GM12891 (cell line): ENCODE results near the gene USP32.

Experiments used
- PAX5 ChIP-seq: IDR thresholded peaks from 2 replicates; pipeline ENCODE4 v1.6.1; 2011; ENCODE audit warnings: low read length, moderate library complexity, mild to moderate bottlenecking; ENCODE audit not compliant: insufficient read depth, severe bottlenecking
- POLR2A ChIP-seq: IDR thresholded peaks from 2 replicates; pipeline ENCODE4 v1.6.1; 2011; ENCODE audit warnings: low read depth, low read length, control low read depth
- POLR2AphosphoS5 ChIP-seq: IDR thresholded peaks from 2 replicates; pipeline ENCODE4 v1.6.1; 2011; ENCODE audit warnings: low read depth, low read length, control low read depth
- TAF1 ChIP-seq: IDR thresholded peaks from 2 replicates; pipeline ENCODE4 v1.6.1; 2011; ENCODE audit warnings: low read depth, low read length, control low read depth

DNA sequence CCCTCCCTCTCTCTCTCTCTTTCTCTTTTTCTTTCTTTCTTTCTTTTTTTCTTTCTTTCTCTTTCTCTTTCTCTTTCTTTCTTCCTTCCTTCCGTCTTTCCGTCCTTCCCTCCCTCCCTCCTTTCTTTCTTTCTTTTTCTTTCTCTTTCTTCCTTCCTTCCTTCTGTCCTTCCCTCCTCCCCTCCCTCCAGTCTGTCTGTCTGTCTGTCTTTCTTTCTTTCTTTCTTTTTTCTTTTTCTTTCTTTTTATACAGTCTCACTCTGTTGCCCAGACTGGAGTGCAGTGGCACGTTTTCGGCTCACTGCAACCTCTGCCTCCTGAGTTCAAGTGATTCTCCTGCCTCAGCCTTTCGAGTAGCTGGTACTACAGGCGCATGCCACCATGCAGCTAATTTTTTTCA lies 227.8 kb downstream of the USP32 start:
- TF ChIP-seq POLR2AphosphoS5 (no peak), POLR2A (no peak), TAF1 (no peak), PAX5 (no peak)
